H1 (cell line): ENCODE results near the gene ULK1.

Source experiments
- CBX5 ChIP-seq: fragments of 300-800, 300-1000 bp; sonication (generic); IDR thresholded peaks from 2 replicates; pipeline ENCODE4 v1.7.1; 2016; ENCODE audit warnings: antibody characterized with exemption, low read length, low read depth
- KDM5A ChIP-seq: fragments of 200-600 bp; IDR thresholded peaks from 2 replicates; pipeline ENCODE4 v1.7.1; 2012; ENCODE audit warnings: mild to moderate bottlenecking, low read length, inconsistent platforms, mixed read lengths
- PHF8 ChIP-seq: fragments of 200-600 bp; sonication (generic); conservative IDR thresholded peaks from 2 replicates; pipeline ENCODE4 v1.7.1; 2012; ENCODE audit warnings: low read depth, mild to moderate bottlenecking, inconsistent platforms, low read length, moderate library complexity
- RAD21 ChIP-seq, 2 experiments: IDR thresholded peaks in 1 of 2; conservative IDR thresholded peaks in 1 of 2; 2 replicates each; pipeline ENCODE4 v1.6.1; 2011; ENCODE audit warnings: low read depth in 2 of 2, low read length in 2 of 2, improper control_type of control experiment in 1 of 2, inconsistent platforms in 1 of 2, mild to moderate bottlenecking in 1 of 2, moderate library complexity in 1 of 2
- TAF1 ChIP-seq: IDR thresholded peaks from 2 replicates; pipeline ENCODE4 v1.6.1; 2011; ENCODE audit warnings: mild to moderate bottlenecking, low read depth, low read length
- TF ChIP-seq, protein P1 (sequence below), 3 experiments: IDR thresholded peaks; 1 replicate in 2 of 3; 2 replicates in 1 of 3; pipeline versions ENCODE4 v1.5.1 to v1.6.1; 2011; ENCODE audit warnings: low read length in 3 of 3, mild to moderate bottlenecking in 3 of 3, inconsistent platforms in 2 of 3, low read depth in 1 of 3, moderate library complexity in 1 of 3; ENCODE audit not compliant: insufficient read depth in 1 of 3; ENCODE audit errors: control extremely low read depth in 1 of 3
- TF ChIP-seq, protein P2 (sequence below): IDR thresholded peaks from 2 replicates; pipeline ENCODE4 v1.6.1; 2011; ENCODE audit warnings: low read length, improper control_type of control experiment

DNA sequence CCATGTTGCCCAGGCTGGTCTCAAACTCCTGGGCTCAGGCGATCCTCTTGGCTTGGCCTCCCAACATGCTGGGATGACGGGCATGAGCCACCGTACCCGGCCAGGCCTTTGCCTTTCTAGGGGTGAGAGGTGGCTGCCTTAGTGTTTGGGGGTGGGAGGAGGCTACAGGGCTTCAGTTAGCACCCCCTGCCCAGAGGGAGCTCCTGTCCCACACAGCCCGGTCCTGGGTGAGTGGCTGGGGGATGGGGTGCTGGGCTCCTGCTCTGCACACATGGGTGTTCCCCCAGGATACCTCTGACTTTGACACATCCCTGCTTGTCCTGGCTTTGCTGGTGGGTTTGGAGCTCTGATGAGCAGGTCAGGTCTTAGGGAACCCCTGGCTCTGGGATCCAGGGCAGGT lies 9.9 kb downstream of the ULK1 start:
- no peak for TF ChIP-seq TAF1
- TF ChIP-seq, protein P1, sequence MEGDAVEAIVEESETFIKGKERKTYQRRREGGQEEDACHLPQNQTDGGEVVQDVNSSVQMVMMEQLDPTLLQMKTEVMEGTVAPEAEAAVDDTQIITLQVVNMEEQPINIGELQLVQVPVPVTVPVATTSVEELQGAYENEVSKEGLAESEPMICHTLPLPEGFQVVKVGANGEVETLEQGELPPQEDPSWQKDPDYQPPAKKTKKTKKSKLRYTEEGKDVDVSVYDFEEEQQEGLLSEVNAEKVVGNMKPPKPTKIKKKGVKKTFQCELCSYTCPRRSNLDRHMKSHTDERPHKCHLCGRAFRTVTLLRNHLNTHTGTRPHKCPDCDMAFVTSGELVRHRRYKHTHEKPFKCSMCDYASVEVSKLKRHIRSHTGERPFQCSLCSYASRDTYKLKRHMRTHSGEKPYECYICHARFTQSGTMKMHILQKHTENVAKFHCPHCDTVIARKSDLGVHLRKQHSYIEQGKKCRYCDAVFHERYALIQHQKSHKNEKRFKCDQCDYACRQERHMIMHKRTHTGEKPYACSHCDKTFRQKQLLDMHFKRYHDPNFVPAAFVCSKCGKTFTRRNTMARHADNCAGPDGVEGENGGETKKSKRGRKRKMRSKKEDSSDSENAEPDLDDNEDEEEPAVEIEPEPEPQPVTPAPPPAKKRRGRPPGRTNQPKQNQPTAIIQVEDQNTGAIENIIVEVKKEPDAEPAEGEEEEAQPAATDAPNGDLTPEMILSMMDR (IDR thresholded peaks at IDR 0.05; ENCODE audit: control extremely low read depth in 1 of 3, insufficient read depth in 1 of 3, low read depth in 1 of 3, low read length in 3 of 3) = no peak
- TF ChIP-seq CBX5 = no peak
- TF ChIP-seq, protein P2, sequence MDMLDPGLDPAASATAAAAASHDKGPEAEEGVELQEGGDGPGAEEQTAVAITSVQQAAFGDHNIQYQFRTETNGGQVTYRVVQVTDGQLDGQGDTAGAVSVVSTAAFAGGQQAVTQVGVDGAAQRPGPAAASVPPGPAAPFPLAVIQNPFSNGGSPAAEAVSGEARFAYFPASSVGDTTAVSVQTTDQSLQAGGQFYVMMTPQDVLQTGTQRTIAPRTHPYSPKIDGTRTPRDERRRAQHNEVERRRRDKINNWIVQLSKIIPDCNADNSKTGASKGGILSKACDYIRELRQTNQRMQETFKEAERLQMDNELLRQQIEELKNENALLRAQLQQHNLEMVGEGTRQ = no peak
- no peak for TF ChIP-seq RAD21 (IDR thresholded peaks at IDR 0.05 in 1 of 2, conservative IDR thresholded peaks at IDR 0.05 in 1 of 2; ENCODE audit: low read depth in 2 of 2, low read length in 2 of 2)
- TF ChIP-seq PHF8 = no peak
- TF ChIP-seq KDM5A = no peak
